H54 (cell line): ENCODE results near the gene GSTA1.
"Not testable (repeated sequence)": the region's sequence is repeated elsewhere in the genome, so short reads cannot be mapped to it uniquely, and the experiment has no call there.

ENCODE experiments used
- DNase-seq: peaks from one replicate; pipeline ENCODE4 v3.0.0; 2011; ENCODE audit warnings: low spot score, mixed read lengths; ENCODE audit not compliant: insufficient read length
- FAIRE-seq: peaks from 3 replicates; lab custom pipeline; 2011; peaks lifted over from hg19 to GRCh38; lab: Jason Lieb, UNC
- POLR2A ChIP-seq: IDR thresholded peaks from 2 replicates; pipeline ENCODE4 v1.6.1; 2011; ENCODE audit warnings: low read depth, mild to moderate bottlenecking, low read length

GSTA1 gene

DNA sequence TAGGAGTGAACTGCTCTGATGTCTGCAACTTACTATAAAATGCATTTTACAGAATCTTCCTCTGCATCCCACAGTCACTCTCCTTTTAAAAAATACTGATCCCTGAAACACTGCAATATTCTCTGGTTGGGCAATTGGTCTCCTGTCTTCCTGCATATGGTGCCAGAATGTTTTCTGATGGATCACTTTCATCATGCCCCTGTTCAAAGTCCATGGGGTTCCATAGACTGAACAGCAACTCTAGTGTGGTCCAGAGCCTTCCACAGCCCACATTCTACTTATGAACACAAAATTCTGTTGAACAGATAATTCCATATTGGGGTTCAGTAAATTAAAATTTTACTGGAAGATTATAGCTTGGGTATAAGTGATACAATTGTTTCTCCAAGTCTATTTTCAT lies 51.3 kb downstream of the GSTA1 start:
- no peak for DNase-seq
- FAIRE-seq: no peak
- no peak for TF ChIP-seq POLR2A

DNA sequence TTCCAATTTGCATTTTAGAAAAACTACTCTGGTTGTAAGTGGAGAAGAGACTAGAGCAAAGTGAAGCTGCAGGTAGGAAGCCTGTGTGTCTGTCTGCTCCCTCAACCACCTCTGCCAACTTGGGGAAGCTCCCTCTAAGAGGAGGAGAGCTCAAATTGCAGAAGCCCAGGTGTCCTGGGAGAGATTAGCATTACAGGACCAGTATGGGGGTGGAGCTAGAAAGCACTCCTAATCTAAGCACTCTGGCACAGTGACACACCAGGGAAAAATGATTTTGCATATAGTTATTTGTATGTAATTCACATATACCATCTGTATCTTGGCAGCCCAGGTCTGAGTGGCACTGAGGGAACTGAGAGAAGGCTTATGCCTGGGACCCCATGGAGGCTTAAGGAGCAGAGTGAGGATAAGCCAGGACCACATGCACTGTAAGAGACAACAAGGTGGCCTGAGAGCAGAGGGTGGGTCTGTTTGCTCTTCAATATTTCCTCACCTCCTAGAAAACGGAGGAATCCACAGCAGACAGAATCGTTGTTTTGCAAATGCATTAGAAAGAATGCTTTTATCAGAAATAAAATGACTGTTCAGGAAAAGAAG lies 54.0 kb downstream of the GSTA1 start:
- TF ChIP-seq POLR2A: no peak
- FAIRE-seq (no peak), DNase-seq (no peak)

DNA sequence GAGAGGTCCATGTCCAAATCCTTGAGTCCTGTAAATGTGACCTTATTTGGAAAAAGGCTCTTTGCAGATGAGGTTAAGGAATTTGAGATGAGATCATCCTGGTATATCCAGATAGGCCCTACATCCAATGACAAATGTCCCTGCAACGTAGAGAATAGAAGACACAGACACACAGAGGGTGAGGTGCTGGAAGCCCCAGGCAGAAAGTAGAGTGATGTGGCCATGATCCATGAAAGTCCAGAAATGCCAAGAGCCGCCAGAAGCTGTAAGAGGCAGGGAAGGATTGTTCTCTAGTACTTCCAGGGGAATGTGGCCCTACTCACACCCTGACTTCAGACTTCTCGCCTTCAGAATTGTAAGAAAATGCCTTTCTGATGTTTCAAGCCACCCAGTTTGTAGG lies 56.3 kb downstream of the GSTA1 start:
- FAIRE-seq, DNase-seq: not testable (repeated sequence)

DNA sequence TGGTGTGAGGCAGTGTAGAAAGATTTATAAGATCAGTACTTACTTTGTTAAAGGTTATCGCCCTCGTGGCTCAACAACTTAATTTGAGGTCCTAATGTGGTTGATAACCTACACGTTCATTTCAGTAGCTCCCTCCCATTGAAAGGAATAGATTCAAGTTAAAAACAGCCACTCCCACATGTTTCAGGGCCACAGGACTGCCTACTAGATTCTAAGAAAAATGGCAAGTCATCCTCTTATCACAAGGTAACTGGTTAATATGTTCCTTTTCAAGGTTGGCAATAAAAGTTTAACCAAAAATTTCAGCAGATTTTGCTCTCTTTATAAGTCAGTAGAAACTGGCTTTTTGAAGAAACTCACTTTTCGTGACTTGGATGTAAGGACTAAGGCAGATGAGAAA lies 57.4 kb downstream of the GSTA1 start:
- FAIRE-seq: no peak
- no peak for TF ChIP-seq POLR2A
- DNase-seq: no peak

DNA sequence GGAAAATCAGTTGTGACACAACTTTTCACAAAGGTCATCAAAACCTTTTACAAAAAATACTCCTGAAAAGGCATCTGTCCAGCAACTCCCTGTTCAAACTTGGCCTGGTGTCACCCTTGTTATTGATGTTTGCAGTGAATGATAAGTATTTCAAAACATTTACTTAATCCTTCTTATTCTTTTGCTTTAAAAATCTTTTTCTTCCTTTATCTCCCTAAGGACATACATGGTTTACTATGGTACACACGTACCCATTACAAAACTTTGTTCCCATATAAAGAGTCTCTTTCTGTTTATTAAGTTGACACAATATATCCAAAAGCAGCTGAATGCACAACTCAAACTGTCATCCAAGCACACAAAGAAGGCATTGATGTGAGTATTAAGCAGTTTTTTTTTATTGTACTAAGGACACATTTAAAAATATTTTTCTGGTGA lies 57.8 kb downstream of the GSTA1 start:
- TF ChIP-seq POLR2A: no peak
- no peak for FAIRE-seq
- no peak for DNase-seq

DNA sequence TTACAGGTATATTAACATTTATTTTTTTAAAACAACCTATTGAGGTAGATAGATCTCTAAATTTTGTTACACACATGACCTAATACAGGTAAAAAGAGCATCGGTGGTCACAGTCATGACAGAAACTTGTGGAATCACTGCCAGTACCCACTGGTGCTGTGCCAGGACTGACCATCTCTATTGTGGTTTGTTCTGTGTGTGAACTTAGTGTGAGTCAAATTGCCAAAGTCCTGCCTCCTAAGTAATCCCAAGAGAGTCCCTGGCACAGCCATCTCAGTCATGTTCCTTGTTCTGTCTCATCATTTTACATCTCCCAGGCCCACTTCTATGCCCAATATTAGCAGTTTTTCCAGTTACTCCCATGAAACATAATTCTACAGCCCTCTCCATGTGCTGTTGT lies 61.7 kb downstream of the GSTA1 start:
- no peak for FAIRE-seq
- TF ChIP-seq POLR2A: no peak
- no peak for DNase-seq
